ENCODE results near the gene EIF4H. TPM values are rescaled to one million over a fixed set of nuclear protein-coding genes. Genes with fewer than 3 reads are reported as not detected.

Gene EIF4H
- total and polyA plus RNA-seq, 9 of the 15 experiments (the other 6 are each of a cell fraction or from before 2014, with no cell fraction given) = 11.0 to 435 (median 319) TPM

DNA sequence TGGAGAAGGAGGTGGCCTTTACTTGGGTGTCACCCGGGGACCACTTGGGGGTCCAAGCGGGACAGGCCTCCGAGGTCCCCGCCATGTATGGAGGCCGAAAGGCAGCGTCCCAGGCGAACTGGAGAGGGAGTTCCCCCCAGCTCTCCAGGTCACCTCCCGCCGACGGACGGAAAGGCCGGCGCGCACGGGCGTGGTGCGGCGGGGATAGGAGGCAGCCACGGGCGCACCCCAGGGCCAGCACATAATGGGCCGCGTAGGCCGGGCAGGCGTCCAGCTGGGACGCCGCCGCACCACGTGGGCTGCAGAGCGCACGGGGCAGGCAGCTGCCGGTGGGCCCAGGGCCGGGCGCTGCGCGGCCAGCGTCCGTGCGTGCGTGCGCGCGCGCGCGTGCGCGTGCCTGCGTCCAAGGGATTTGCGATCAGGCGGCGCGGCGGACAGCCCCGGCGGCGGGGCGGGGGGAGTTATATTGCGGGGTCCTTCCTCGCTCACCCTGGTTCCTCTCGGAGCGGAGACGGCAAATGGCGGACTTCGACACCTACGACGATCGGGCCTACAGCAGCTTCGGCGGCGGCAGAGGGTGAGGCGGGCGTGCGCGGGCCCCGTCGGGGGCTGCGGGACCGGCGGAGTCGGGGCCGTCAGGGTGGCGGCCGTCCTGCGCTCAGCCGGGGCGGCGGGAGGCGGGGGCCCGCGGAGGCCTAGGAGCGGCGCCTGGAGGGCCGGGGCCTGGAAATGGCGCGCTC is at the start of gene EIF4H (continued):
- TF ChIP-seq SMAD2 (IDR thresholded peaks at IDR 0.05; ENCODE audit: low read depth, low read length) (no peak), CREB3 (tag; conservative IDR thresholded peaks at IDR 0.05; ENCODE audit: low read depth) (no peak), TSC22D4 (tag; IDR thresholded peaks at IDR 0.05) (no peak), HCFC1 (IDR thresholded peaks at IDR 0.05; ENCODE audit: low read depth, low read length) (peak; percentile 53; the same call in 1 of the 2 replicates), ZNF197 (CRISPR knock-in tag; IDR thresholded peaks at IDR 0.05; ENCODE audit: low read depth) (peak; percentile 73; the same call in 1 of the 2 replicates), ZNF785 (CRISPR knock-in tag; IDR thresholded peaks at IDR 0.05) (no peak), ZNF583 (CRISPR knock-in tag; IDR thresholded peaks at IDR 0.05) (peak; percentile 34; the same call in 1 of the 2 replicates), ZNF224 (CRISPR knock-in tag; IDR thresholded peaks at IDR 0.05) (peak; percentile 94; the same call in 1 of the 2 replicates), ZNF398 (CRISPR knock-in tag; IDR thresholded peaks at IDR 0.05) (no peak), EHMT2 (IDR thresholded peaks at IDR 0.05) (no peak), PURB (CRISPR knock-in tag; IDR thresholded peaks at IDR 0.05; ENCODE audit: low read depth) (no peak), SMAD1 (IDR thresholded peaks at IDR 0.05; ENCODE audit: low read depth, low read length, partially characterized antibody) (peak; percentile 85), TCF7 (IDR thresholded peaks at IDR 0.05; ENCODE audit: borderline replicate concordance) (peak; percentile 16; the same call in 1 of the 2 replicates), DIDO1 (tag; IDR thresholded peaks at IDR 0.05; ENCODE audit: low read depth) (no peak; the same call in 1 of the 2 replicates), ZNF431 (CRISPR knock-in tag; IDR thresholded peaks at IDR 0.05) (peak; percentile 97), ZNF589 (CRISPR knock-in tag; IDR thresholded peaks at IDR 0.05; ENCODE audit: low read depth) (peak; percentile 63; the same call in 1 of the 2 replicates), BRF1 (IDR thresholded peaks at IDR 0.05; ENCODE audit: borderline replicate concordance, extremely low read depth, insufficient read length) (no peak), SUPT5H (IDR thresholded peaks at IDR 0.05) (peak; percentile 59)
- TF ChIP-seq, protein P1, sequence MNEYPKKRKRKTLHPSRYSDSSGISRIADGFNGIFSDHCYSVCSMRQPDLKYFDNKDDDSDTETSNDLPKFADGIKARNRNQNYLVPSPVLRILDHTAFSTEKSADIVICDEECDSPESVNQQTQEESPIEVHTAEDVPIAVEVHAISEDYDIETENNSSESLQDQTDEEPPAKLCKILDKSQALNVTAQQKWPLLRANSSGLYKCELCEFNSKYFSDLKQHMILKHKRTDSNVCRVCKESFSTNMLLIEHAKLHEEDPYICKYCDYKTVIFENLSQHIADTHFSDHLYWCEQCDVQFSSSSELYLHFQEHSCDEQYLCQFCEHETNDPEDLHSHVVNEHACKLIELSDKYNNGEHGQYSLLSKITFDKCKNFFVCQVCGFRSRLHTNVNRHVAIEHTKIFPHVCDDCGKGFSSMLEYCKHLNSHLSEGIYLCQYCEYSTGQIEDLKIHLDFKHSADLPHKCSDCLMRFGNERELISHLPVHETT (CRISPR knock-in tag; conservative IDR thresholded peaks at IDR 0.05 in 1 of 2, IDR thresholded peaks at IDR 0.05 in 1 of 2) = peak in 1 of 2 experiments; percentile 92; a peak in 2 of 4 replicates
- TF ChIP-seq, protein P2, sequence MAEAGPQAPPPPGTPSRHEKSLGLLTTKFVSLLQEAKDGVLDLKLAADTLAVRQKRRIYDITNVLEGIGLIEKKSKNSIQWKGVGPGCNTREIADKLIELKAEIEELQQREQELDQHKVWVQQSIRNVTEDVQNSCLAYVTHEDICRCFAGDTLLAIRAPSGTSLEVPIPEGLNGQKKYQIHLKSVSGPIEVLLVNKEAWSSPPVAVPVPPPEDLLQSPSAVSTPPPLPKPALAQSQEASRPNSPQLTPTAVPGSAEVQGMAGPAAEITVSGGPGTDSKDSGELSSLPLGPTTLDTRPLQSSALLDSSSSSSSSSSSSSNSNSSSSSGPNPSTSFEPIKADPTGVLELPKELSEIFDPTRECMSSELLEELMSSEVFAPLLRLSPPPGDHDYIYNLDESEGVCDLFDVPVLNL (CRISPR knock-in tag; IDR thresholded peaks at IDR 0.05; ENCODE audit: low read depth) = peak; percentile 78; the same call in 1 of the 2 replicates

Measured in K562 (cell line).